SK-N-SH (cell line): ENCODE measurements around the gene SLC7A6OS.

Source experiments
- CTCF ChIP-seq: fragments of 200-600 bp; sonication (generic); IDR thresholded peaks from 2 replicates; pipeline ENCODE4 v1.6.1; 2017; ENCODE audit warnings: antibody characterized with exemption, mild to moderate bottlenecking, moderate library complexity
- MXI1 ChIP-seq: IDR thresholded peaks from 2 replicates; pipeline ENCODE4 v1.6.1; 2012; ENCODE audit warnings: mild to moderate bottlenecking, low read depth, low read length, improper control_type of control experiment
- POLR2AphosphoS5 ChIP-seq: IDR thresholded peaks from 2 replicates; pipeline ENCODE4 v1.6.1; 2012; ENCODE audit warnings: low read depth, low read length
- USF1 ChIP-seq: IDR thresholded peaks from 2 replicates; pipeline ENCODE4 v1.4.0; 2012; ENCODE audit warnings: low read depth, borderline replicate concordance

- no peak for TF ChIP-seq USF1
- no peak for TF ChIP-seq CTCF
- no peak for TF ChIP-seq MXI1
- TF ChIP-seq POLR2AphosphoS5, result no peak
These were observed 36.3 kb downstream of the SLC7A6OS start for GRCh38 chr16:68274441-68274840.
